SKM-1 (cell line): ENCODE results near the gene CIAO3.
A peak's percentile ranks its signal among the peaks of the same experiment; 100 is the strongest.

Source experiments
- DNase-seq: peaks from one replicate; lab custom pipeline; 2025; ENCODE audit not compliant: unreplicated experiment; lab: John Stamatoyannopoulos, UW

The CIAO3 gene

DNA sequence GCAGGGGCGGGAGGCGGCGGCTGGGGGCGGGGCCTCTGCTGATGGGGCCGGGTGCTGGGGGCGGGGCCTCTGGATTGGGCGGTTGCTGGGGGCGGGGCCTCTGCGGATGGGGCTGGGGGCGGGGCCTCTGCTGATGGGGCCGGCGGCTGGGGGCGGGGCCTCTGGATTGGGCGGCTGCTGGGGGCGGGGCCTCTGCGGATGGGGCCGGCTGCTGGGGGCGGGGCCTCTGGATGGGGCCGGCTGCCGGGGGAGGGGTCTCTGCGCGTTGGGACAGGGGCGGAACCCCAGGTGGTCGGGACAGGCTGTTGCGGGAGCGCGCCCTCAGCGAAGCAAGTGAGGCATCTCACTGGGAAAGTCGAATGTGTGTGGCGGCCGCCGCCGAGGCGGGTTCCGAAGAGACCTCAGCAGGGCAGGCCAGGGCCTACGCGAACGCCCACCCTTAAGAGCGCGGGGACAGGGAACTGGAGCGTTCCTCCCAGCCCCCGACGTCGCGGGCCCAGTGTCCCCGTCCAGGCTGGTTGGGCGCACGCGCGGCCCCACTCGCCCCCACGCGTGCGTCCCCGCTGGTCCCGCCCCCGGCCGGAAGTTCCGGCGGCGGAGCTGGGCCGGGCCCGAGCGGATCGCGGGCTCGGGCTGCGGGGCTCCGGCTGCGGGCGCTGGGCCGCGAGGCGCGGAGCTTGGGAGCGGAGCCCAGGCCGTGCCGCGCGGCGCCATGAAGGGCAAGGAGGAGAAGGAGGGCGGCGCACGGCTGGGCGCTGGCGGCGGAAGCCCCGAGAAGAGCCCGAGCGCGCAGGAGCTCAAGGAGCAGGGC, 60.8 kb downstream of the CIAO3 start, which contains the start of gene STUB1:
Gene STUB1 (plus strand): TSS at position 597 of the 811 bp plus-strand sequence. CDS start 116 bp downstream, at position 713.
- DNase-seq: peak; percentile 60
